ENCODE measurements around the gene SKA1. TPM values are rescaled to one million over a fixed set of nuclear protein-coding genes. Genes with fewer than 3 reads are reported as not detected.
"Not testable (repeated sequence)": the region's sequence is repeated elsewhere in the genome, so short reads cannot be mapped to it uniquely, and the experiment has no call there.

Gene SKA1
- total RNA-seq, 1 donor from 2014 or later: 0.44 TPM

DNA sequence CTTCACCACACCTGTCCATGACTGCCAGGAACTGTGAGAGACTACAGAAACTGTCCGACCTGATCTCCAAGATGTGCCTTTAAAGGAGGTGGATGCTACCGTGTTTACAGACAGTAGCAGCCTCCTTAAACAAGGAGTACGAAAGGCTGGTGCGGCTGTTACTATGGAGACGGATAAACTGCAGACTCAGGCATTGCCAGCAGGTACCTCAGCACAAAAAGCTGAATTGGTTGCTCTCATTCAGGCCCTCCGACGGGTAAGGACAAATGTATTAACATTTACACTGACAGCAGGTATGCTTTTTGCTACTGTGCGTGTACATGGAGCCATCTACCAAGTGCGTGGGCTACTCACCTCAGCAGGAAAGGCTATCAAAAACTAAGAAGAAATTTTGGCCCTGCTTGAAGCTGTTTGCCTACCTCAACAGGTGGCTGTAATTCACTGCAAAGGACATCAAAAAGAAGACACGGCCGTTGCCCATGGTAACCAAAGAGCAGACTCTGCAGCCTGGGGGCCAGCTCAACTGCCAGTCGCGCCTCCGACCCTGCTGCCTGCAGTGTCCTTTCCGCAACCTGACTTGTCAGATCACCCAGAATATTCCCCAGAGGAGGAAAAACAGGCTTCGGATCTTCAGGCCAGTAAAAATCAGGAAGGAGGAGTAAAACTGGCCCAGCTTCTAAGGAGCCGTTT is 30.9 kb downstream of the SKA1 start:
- H3K27me3 ChIP-seq (ENCODE audit: low read depth): peaks cover 66% of the 10 kb centered on the region
- no peak overlapping the region for H3K4me3 ChIP-seq
- H3K27ac ChIP-seq (replicated peaks): no peak overlapping the region
- no peak for TF ChIP-seq CTCF (IDR thresholded peaks at IDR 0.05; ENCODE audit: borderline replicate concordance)
- H3K4me1 ChIP-seq: peaks cover 13% of the 10 kb centered on the region
- H3K9me3 ChIP-seq (replicated peaks): no peaks in the 10 kb centered on the region
- intact Hi-C loops (cut with micrococcal nuclease): no loop called here
- DNase-seq: no peak
- no peaks in the 10 kb centered on the region for H3K36me3 ChIP-seq

GRCh38 chr18:50409236-50409635 is 34.4 kb downstream of the SKA1 start:
- intact Hi-C loops (cut with micrococcal nuclease): no loop called here

GRCh38 chr18:50410008-50410407 is 35.2 kb downstream of the SKA1 start:
- H3K36me3 ChIP-seq: no peaks in the 10 kb centered on the region
- H3K9me3 ChIP-seq (replicated peaks): no peaks in the 10 kb centered on the region
- H3K27me3 ChIP-seq (ENCODE audit: low read depth): peaks cover 25% of the 10 kb centered on the region
- no peak overlapping the region for H3K4me3 ChIP-seq
- TF ChIP-seq CTCF (IDR thresholded peaks at IDR 0.05; ENCODE audit: borderline replicate concordance): no peak
- H3K27ac ChIP-seq (replicated peaks): no peak overlapping the region
- intact Hi-C loops (cut with micrococcal nuclease): no loop called here
- peaks cover 8% of the 10 kb centered on the region for H3K4me1 ChIP-seq
- no peak for DNase-seq

More at GRCh38 chr18:50409236-50409635, 34.4 kb downstream of the SKA1 start:
- no peak for DNase-seq
- H3K27ac ChIP-seq (replicated peaks): no peak overlapping the region
- H3K9me3 ChIP-seq (replicated peaks): no peaks in the 10 kb centered on the region
- peaks cover 8% of the 10 kb centered on the region for H3K4me1 ChIP-seq
- no peak overlapping the region for H3K4me3 ChIP-seq
- TF ChIP-seq CTCF (IDR thresholded peaks at IDR 0.05; ENCODE audit: borderline replicate concordance): no peak
- no peaks in the 10 kb centered on the region for H3K36me3 ChIP-seq
- peaks cover 32% of the 10 kb centered on the region for H3K27me3 ChIP-seq (ENCODE audit: low read depth)

DNA sequence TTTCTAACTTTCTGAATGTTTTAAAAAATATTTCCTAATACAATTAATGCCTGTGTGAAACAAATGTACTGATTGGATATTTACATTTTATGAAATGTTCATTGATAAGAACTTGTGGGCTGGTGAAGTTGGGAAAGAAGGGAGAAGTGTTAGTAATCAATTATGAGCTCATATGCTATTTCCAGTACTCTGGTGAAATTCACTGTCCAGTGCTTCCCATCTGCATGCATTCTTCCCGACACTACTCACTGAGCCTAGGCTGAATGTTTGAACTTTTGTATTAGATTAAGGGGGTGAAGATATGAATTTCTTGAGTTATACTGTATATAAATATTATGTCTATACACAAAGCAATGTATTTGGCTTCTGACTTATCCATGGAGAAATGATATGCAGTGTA is 36.0 kb downstream of the SKA1 start:
- no peaks in the 10 kb centered on the region for H3K9me3 ChIP-seq (replicated peaks)
- no peak overlapping the region for H3K4me3 ChIP-seq
- no peak overlapping the region for H3K27ac ChIP-seq (replicated peaks)
- H3K27me3 ChIP-seq (ENCODE audit: low read depth): peaks cover 18% of the 10 kb centered on the region
- intact Hi-C loops (cut with micrococcal nuclease): no loop called here
- no peak for DNase-seq
- TF ChIP-seq CTCF (IDR thresholded peaks at IDR 0.05; ENCODE audit: borderline replicate concordance): no peak
- no peaks in the 10 kb centered on the region for H3K36me3 ChIP-seq
- H3K4me1 ChIP-seq: peaks cover 8% of the 10 kb centered on the region

DNA sequence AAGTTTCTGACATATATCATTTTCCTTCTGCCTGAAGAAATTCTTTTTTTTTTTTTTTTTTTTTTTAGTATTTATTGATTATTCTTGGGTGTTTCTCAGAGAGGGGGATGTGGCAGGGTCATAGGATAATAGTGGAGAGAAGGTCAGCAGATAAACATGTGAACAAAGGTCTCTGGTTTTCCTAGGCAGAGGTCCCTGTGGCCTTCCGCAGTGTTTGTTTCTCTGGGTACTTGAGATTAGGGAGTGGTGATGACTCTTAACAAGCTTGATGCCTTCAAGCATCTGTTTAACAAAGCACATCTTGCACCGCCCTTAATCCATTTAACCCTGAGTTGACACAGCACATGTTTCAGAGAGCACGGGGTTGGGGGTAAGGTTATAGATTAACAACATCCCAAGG is 42.0 kb downstream of the SKA1 start:
- H3K4me3 ChIP-seq: not testable (repeated sequence)

GRCh38 chr18:50417705-50418104 is 42.9 kb downstream of the SKA1 start:
- H3K27me3 ChIP-seq (ENCODE audit: low read depth); H3K4me1 ChIP-seq; DNase-seq; intact Hi-C loops (cut with micrococcal nuclease); H3K27ac ChIP-seq (replicated peaks); H3K36me3 ChIP-seq; H3K4me3 ChIP-seq: not testable (repeated sequence)
- peaks cover 21% of the 10 kb centered on the region for H3K9me3 ChIP-seq (replicated peaks)

More for the DNA sequence above, 42.0 kb downstream of the SKA1 start:
- peaks cover 21% of the 10 kb centered on the region for H3K9me3 ChIP-seq (replicated peaks)
- DNase-seq; H3K27me3 ChIP-seq (ENCODE audit: low read depth); intact Hi-C loops (cut with micrococcal nuclease); H3K36me3 ChIP-seq; H3K27ac ChIP-seq (replicated peaks); H3K4me1 ChIP-seq: not testable (repeated sequence)
